GM21526 (cell line): ENCODE results near the gene MAEA.
A peak's percentile ranks its signal among the peaks of the same experiment; 100 is the strongest.

Experiments
- ATAC-seq: cut with Tn5 transposase; IDR thresholded peaks from one replicate; pipeline ENCODE4 v1.9.1; 2021; ENCODE audit warnings: moderate library complexity; ENCODE audit not compliant: unreplicated experiment, low FRiP score

MAEA gene

GRCh38 chr4:1289207-1290164 lies at the start of gene MAEA:
MAEA (plus strand) TSS chr4:1289891; CDS start chr4:1289914, 23 bp downstream.
- ATAC-seq: peak; percentile 91

GRCh38 chr4:1239950-1240307 lies 49.8 kb upstream of the MAEA start:
- ATAC-seq: no peak

GRCh38 chr4:1240721-1241465 lies 48.8 kb upstream of the MAEA start:
- ATAC-seq: no peak

- no peak for ATAC-seq
These were observed 48.2 kb upstream of the MAEA start for GRCh38 chr4:1241466-1241935.

GRCh38 chr4:1241936-1242505 lies 47.7 kb upstream of the MAEA start:
- no peak for ATAC-seq

- no peak for ATAC-seq
These were observed 46.9 kb upstream of the MAEA start for GRCh38 chr4:1242506-1243450.

- no peak for ATAC-seq
These were observed 46.1 kb upstream of the MAEA start for GRCh38 chr4:1243451-1244080.

- ATAC-seq: no peak
These were observed 45.4 kb upstream of the MAEA start for GRCh38 chr4:1244081-1244977.

GRCh38 chr4:1244978-1245471 lies 44.7 kb upstream of the MAEA start:
- ATAC-seq: no peak

- no peak for ATAC-seq
These were observed 44.1 kb upstream of the MAEA start for GRCh38 chr4:1245481-1246051.

- no peak for ATAC-seq
These were observed 43.4 kb upstream of the MAEA start for GRCh38 chr4:1246111-1246881.

GRCh38 chr4:1246901-1247863 lies 42.5 kb upstream of the MAEA start:
- ATAC-seq: no peak

- peak; percentile 13 for ATAC-seq
These were observed 41.8 kb upstream of the MAEA start for GRCh38 chr4:1247864-1248244.

GRCh38 chr4:1248245-1249147 lies 41.2 kb upstream of the MAEA start, which contains the start of gene CTBP1:
CTBP1 (minus strand) TSS chr4:1249130; CDS start chr4:1241331, 7,799 bp downstream.
- peak; percentile 34 for ATAC-seq

GRCh38 chr4:1249148-1249730 lies 40.5 kb upstream of the MAEA start:
- peak; percentile 41 for ATAC-seq
